Measurements from ENCODE around the gene KCNB1.

- no peak for TF ChIP-seq CTCF (IDR thresholded peaks at IDR 0.05)
- TF ChIP-seq POLR2A (IDR thresholded peaks at IDR 0.05), result no peak
Measured at GRCh38 chr20:49344975-49345374, 137.5 kb downstream of the KCNB1 start.

All from tibial nerve (tissue), 3 donors.